Hair follicle dermal papilla cell (primary cell): ENCODE results near the gene VEGFB. TPM values are rescaled to one million over a fixed set of nuclear protein-coding genes. Genes with fewer than 3 reads are reported as not detected.

Source experiments
- total RNA-seq: library from RNA; depleted of rRNA; stranded (reverse); fragments of >200 nt; gene quantifications from 2 replicates; pipeline ENCODE4 v1.2.3, GENCODE V29; 2012

Gene VEGFB
- total RNA-seq, 1 donor, result 20.6 TPM

Other genes with a start within 250 kb of the VEGFB start
- 34.4 and 35.7 TPM in 2 replicates for gene OTUB1, start 248.1 kb upstream of the VEGFB start, total RNA-seq
- under 0.01 and 0.32 TPM in 2 replicates for gene FLRT1, start 198.7 kb upstream of the VEGFB start, total RNA-seq
- 16.1 and 21.0 TPM in 2 replicates for gene MACROD1, start 68.5 kb upstream of the VEGFB start, total RNA-seq
- gene STIP1, start 48.4 kb upstream of the VEGFB start, total RNA-seq, result 110 and 125 TPM in 2 replicates
- gene FERMT3, start 27.9 kb upstream of the VEGFB start, total RNA-seq, result 1.1 and 1.9 TPM in 2 replicates
- 18.8 and 38.6 TPM in 2 replicates for gene TRPT1, start 8.4 kb upstream of the VEGFB start, total RNA-seq
- 40.2 and 49.3 TPM in 2 replicates for gene NUDT22, start 8.3 kb upstream of the VEGFB start, total RNA-seq
- gene DNAJC4, start 4.0 kb upstream of the VEGFB start, total RNA-seq, result 8.0 and 8.5 TPM in 2 replicates
- 21.1 and 29.4 TPM in 2 replicates for gene FKBP2, start 6.5 kb downstream of the VEGFB start, total RNA-seq
- 102 and 129 TPM in 2 replicates for gene PPP1R14B, start 12.4 kb downstream of the VEGFB start, total RNA-seq
- 60.6 and 68.5 TPM in 2 replicates for gene PLCB3, start 16.9 kb downstream of the VEGFB start, total RNA-seq
- gene BAD, start 50.1 kb downstream of the VEGFB start, total RNA-seq, result 64.0 and 66.5 TPM in 2 replicates
- gene GPR137, start 51.3 kb downstream of the VEGFB start, total RNA-seq, result 11.1 and 13.5 TPM in 2 replicates
- gene KCNK4, start 56.7 kb downstream of the VEGFB start, total RNA-seq, result 0.12 TPM in 1 of 2 replicates, not detected in the other
- not detected in 2 replicates for gene CATSPERZ, start 65.8 kb downstream of the VEGFB start, total RNA-seq
- 22.6 and 30.2 TPM in 2 replicates for gene ESRRA, start 70.9 kb downstream of the VEGFB start, total RNA-seq
- 72.2 and 107 TPM in 2 replicates for gene TRMT112, start 83.0 kb downstream of the VEGFB start, total RNA-seq
- gene PRDX5, start 83.5 kb downstream of the VEGFB start, total RNA-seq, result 151 and 192 TPM in 2 replicates
- 0.16 and 0.36 TPM in 2 replicates for gene CCDC88B, start 105.6 kb downstream of the VEGFB start, total RNA-seq
- 50.1 and 54.0 TPM in 2 replicates for gene RPS6KA4, start 124.6 kb downstream of the VEGFB start, total RNA-seq